HepG2 (cell line): ENCODE results near the gene CIB2. TPM values are rescaled to one million over a fixed set of nuclear protein-coding genes. Genes with fewer than 3 reads are reported as not detected.

Experiments
- AKNA ChIP-seq: sonication (generic); formaldehyde crosslinking; IDR thresholded peaks from 2 replicates; pipeline ENCODE4 v1.4.0; 2020; ENCODE audit warnings: missing genetic modification reagents, borderline replicate concordance
- CBX5 ChIP-seq: sonication (generic); formaldehyde crosslinking; IDR thresholded peaks from 2 replicates; pipeline ENCODE4 v1.4.0; 2020; ENCODE audit warnings: missing genetic modification reagents, borderline replicate concordance
- CHD2 ChIP-seq: IDR thresholded peaks from 2 replicates; pipeline ENCODE4 v1.6.1; 2011; ENCODE audit warnings: low read depth, low read length, improper control_type of control experiment
- EP300 ChIP-seq, 3 experiments: sonication (generic) in 1 of 3; formaldehyde crosslinking in 1 of 3; IDR thresholded peaks; 2 replicates each; pipeline versions ENCODE4 v1.5.1 to v1.6.1; 2011 to 2020; ENCODE audit warnings: low read depth in 2 of 3, low read length in 2 of 3, borderline replicate concordance in 1 of 3, improper control_type of control experiment in 1 of 3, mild to moderate bottlenecking in 1 of 3, missing genetic modification reagents in 1 of 3, moderate library complexity in 1 of 3
- FOXC1 ChIP-seq: sonication (generic); formaldehyde crosslinking; IDR thresholded peaks from 2 replicates; pipeline ENCODE4 v1.8.0; 2022; ENCODE audit warnings: mild to moderate bottlenecking, missing genetic modification reagents, borderline replicate concordance
- IKZF4 ChIP-seq: sonication (generic); formaldehyde crosslinking; IDR thresholded peaks from 2 replicates; pipeline ENCODE4 v1.5.1; 2020; ENCODE audit warnings: borderline replicate concordance, mild to moderate bottlenecking, low read depth, missing genetic modification reagents; ENCODE audit errors: not compliant biosample characterization
- REPIN1 ChIP-seq: sonication (generic); formaldehyde crosslinking; IDR thresholded peaks from 2 replicates; pipeline ENCODE4 v1.8.0; 2022; ENCODE audit warnings: missing genetic modification reagents, low read depth, mild to moderate bottlenecking, borderline replicate concordance
- STAG1 ChIP-seq: sonication (generic); formaldehyde crosslinking; IDR thresholded peaks from 2 replicates; pipeline ENCODE4 v1.4.0; 2020; ENCODE audit warnings: missing genetic modification reagents
- ZBTB42 ChIP-seq: sonication (generic); formaldehyde crosslinking; IDR thresholded peaks from 2 replicates; pipeline ENCODE4 v1.5.0; 2020; ENCODE audit warnings: mild to moderate bottlenecking, missing genetic modification reagents
- ZBTB8A ChIP-seq: sonication (generic); formaldehyde crosslinking; IDR thresholded peaks from 2 replicates; pipeline ENCODE4 v1.4.0; 2020; ENCODE audit warnings: mild to moderate bottlenecking, low read depth, missing genetic modification reagents, borderline replicate concordance
- ZNF180 ChIP-seq: sonication (generic); formaldehyde crosslinking; IDR thresholded peaks from 2 replicates; pipeline ENCODE4 v1.4.0; 2020; ENCODE audit warnings: low read depth, missing genetic modification reagents, borderline replicate concordance
- ZNF317 ChIP-seq: sonication (generic); formaldehyde crosslinking; IDR thresholded peaks from 2 replicates; pipeline ENCODE4 v1.5.0; 2020; ENCODE audit warnings: mild to moderate bottlenecking, missing genetic modification reagents
- ZNF329 ChIP-seq: sonication (generic); formaldehyde crosslinking; IDR thresholded peaks from 2 replicates; pipeline ENCODE4 v1.9.0; 2021; ENCODE audit warnings: low read depth, mild to moderate bottlenecking, missing genetic modification reagents
- ZNF34 ChIP-seq: sonication (generic); formaldehyde crosslinking; IDR thresholded peaks from 2 replicates; pipeline ENCODE4 v1.4.0; 2020; ENCODE audit warnings: mild to moderate bottlenecking, missing genetic modification reagents, borderline replicate concordance
- ZNF501 ChIP-seq: sonication (generic); formaldehyde crosslinking; IDR thresholded peaks from 2 replicates; pipeline ENCODE4 v1.5.1; 2020; ENCODE audit warnings: mild to moderate bottlenecking, moderate library complexity, missing genetic modification reagents
- ZNF761 ChIP-seq: sonication (generic); formaldehyde crosslinking; conservative IDR thresholded peaks from 2 replicates; pipeline ENCODE4 v1.4.0; 2020; ENCODE audit warnings: mild to moderate bottlenecking, missing genetic modification reagents
- polyA plus RNA-seq, 8 experiments: library from polyadenylated mRNA; depleted of rRNA in 3 of 8; stranded (reverse) in 7 of 8; unstranded in 1 of 8; fragments of >200 nt; fragmentation: Illumina TruSeq in 4 of 8; extraction: Trizol in 4 of 8; gene quantifications; 2 replicates each; pipeline versions ENCODE4 v1.2.1 to v1.2.3, GENCODE V29; 2011 to 2016; ENCODE audit warnings: low read depth in 4 of 8, missing spikeins in 1 of 8, mixed read lengths in 1 of 8; ENCODE audit not compliant: insufficient read depth in 1 of 8
- total RNA-seq, 5 experiments: library from RNA; depleted of rRNA; stranded (reverse); fragments of >200 nt; fragmentation: Illumina TruSeq; extraction: Trizol; gene quantifications; 2 replicates each; pipeline ENCODE4 v1.2.3, GENCODE V29; 2016; ENCODE audit warnings: low read depth in 1 of 5
- TF ChIP-seq, protein P1 (sequence below): sonication (generic); formaldehyde crosslinking; IDR thresholded peaks from 2 replicates; pipeline ENCODE4 v1.5.1; 2020; ENCODE audit warnings: missing genetic modification reagents, mild to moderate bottlenecking, borderline replicate concordance
- TF ChIP-seq, protein P2 (sequence below): sonication (generic); formaldehyde crosslinking; IDR thresholded peaks from 2 replicates; pipeline ENCODE4 v1.5.1; 2020; ENCODE audit warnings: missing genetic modification reagents, mild to moderate bottlenecking, borderline replicate concordance

CIB2 gene
- total and polyA plus RNA-seq, 2 of the 13 experiments (the other 11 are each of a cell fraction or from before 2014, with no cell fraction given) = 1.4 to 1.5 TPM

- TF ChIP-seq ZNF761 (CRISPR knock-in tag) (peak; percentile 92), ZNF329 (CRISPR knock-in tag) (no peak), IKZF4 (no peak), FOXC1 (CRISPR knock-in tag) (peak; percentile 75; the same call in 1 of the 2 replicates), CBX5 (CRISPR knock-in tag) (peak; percentile 98), AKNA (CRISPR knock-in tag) (0 out of 2 replicates have a peak, but pooled peaks have one; percentile 28), EP300 (IDR thresholded peaks at IDR 0.05; ENCODE audit: low read depth in 2 of 2, low read length in 2 of 2) (peak; percentile 78 to 92), EP300 (CRISPR knock-in tag; IDR thresholded peaks at IDR 0.05; ENCODE audit: borderline replicate concordance) (peak; percentile 97), ZNF501 (CRISPR knock-in tag) (peak; percentile 65; the same call in 1 of the 2 replicates), ZBTB8A (peak; percentile 47; the same call in 1 of the 2 replicates), CHD2 (no peak), ZBTB42 (CRISPR knock-in tag) (no peak), ZNF34 (CRISPR knock-in tag) (0 out of 2 replicates have a peak, but pooled peaks have one; percentile 71), ZNF317 (CRISPR knock-in tag) (peak; percentile 79), ZNF180 (CRISPR knock-in tag) (no peak), REPIN1 (CRISPR knock-in tag) (peak; percentile 67; the same call in 1 of the 2 replicates), STAG1 (CRISPR knock-in tag) (peak; percentile 25; the same call in 1 of the 2 replicates)
- TF ChIP-seq, protein P1, sequence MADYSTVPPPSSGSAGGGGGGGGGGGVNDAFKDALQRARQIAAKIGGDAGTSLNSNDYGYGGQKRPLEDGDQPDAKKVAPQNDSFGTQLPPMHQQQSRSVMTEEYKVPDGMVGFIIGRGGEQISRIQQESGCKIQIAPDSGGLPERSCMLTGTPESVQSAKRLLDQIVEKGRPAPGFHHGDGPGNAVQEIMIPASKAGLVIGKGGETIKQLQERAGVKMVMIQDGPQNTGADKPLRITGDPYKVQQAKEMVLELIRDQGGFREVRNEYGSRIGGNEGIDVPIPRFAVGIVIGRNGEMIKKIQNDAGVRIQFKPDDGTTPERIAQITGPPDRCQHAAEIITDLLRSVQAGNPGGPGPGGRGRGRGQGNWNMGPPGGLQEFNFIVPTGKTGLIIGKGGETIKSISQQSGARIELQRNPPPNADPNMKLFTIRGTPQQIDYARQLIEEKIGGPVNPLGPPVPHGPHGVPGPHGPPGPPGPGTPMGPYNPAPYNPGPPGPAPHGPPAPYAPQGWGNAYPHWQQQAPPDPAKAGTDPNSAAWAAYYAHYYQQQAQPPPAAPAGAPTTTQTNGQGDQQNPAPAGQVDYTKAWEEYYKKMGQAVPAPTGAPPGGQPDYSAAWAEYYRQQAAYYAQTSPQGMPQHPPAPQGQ (CRISPR knock-in tag) = 0 out of 2 replicates have a peak, but pooled peaks have one; percentile 62
- TF ChIP-seq, protein P2, sequence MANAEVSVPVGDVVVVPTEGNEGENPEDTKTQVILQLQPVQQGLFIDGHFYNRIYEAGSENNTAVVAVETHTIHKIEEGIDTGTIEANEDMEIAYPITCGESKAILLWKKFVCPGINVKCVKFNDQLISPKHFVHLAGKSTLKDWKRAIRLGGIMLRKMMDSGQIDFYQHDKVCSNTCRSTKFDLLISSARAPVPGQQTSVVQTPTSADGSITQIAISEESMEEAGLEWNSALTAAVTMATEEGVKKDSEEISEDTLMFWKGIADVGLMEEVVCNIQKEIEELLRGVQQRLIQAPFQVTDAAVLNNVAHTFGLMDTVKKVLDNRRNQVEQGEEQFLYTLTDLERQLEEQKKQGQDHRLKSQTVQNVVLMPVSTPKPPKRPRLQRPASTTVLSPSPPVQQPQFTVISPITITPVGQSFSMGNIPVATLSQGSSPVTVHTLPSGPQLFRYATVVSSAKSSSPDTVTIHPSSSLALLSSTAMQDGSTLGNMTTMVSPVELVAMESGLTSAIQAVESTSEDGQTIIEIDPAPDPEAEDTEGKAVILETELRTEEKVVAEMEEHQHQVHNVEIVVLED (CRISPR knock-in tag) = peak; percentile 71
Observed at GRCh38 chr15:78065284-78065872, 65.9 kb downstream of the CIB2 start (continued).
